H7 (cell line): ENCODE data around the gene FGD4. TPM values are rescaled to one million over a fixed set of nuclear protein-coding genes. Genes with fewer than 3 reads are reported as not detected.

ENCODE experiments used
- DNase-seq: peaks from one replicate; pipeline ENCODE4 v3.0.0; 2012
- H3K27me3 ChIP-seq: 2 replicates; pipeline ENCODE4 v1.6.0; 2011; ENCODE audit warnings: mild to moderate bottlenecking, low read length; ENCODE audit not compliant: control insufficient read depth, insufficient read depth
- H3K36me3 ChIP-seq: replicated peaks from 2 replicates; pipeline ENCODE4 v1.5.1; 2011; ENCODE audit warnings: low read length; ENCODE audit not compliant: control insufficient read depth, insufficient read depth
- H3K4me3 ChIP-seq: 2 replicates; pipeline ENCODE4 v1.5.1; 2011; ENCODE audit warnings: low read depth, mild to moderate bottlenecking, control low read depth, low read length, moderate library complexity; ENCODE audit not compliant: insufficient read depth
- total RNA-seq: library from RNA; depleted of rRNA; stranded (reverse); fragments of >200 nt; shearing (Covaris generic); gene quantifications from 2 replicates; pipeline ENCODE4 v1.2.3, GENCODE V29; 2014

The FGD4 gene
- total RNA-seq, 1 experiment from 2014 or later, result 24.0 TPM

DNA sequence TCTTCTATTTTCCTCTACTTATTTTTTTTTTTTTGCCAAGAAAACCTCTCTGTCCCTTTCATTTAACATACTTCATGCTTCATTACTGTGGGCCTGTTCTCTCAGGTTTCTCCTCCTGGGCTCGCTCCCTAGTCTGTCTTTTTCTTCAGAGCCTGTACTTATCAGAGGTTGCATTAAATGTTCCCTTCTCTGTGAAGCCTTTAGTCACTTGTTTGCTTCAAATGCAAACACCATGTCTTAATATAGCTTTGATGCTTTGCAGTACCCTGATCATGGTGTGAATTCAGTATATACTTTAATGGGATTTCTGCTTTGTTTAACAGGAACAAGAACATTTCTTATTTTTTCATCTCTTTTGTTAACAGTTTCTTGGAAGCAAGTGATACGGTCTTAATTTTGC lies 207.1 kb downstream of the FGD4 start:
- no peak for DNase-seq
- H3K36me3 ChIP-seq, result peaks cover 6% of the 10 kb centered on the region; the same call in 1 of the 2 replicates
- no peak overlapping the region for H3K4me3 ChIP-seq
- no peaks in the 10 kb centered on the region for H3K27me3 ChIP-seq

DNA sequence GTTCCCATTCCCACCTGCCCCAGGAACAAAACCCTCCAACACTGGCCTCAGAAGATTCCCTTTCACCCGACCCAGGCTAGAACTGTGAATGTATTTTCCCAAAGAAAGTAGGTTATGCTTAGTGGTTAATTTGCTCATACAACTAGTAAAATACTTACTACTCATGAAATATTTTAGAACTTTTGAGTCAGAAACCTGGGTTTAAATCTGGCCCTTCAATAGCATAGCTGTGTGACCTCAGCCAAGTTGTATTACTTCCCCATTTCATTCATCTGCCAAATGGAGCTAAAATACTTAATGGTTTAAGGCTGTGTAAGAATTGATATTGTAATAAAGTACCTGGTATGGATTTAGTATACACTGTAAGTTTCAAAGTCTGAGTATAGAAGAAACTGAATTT lies 210.6 kb downstream of the FGD4 start:
- H3K4me3 ChIP-seq, result no peak overlapping the region
- H3K27me3 ChIP-seq, result no peaks in the 10 kb centered on the region
- DNase-seq, result no peak
- H3K36me3 ChIP-seq, result peaks cover 10% of the 10 kb centered on the region

DNA sequence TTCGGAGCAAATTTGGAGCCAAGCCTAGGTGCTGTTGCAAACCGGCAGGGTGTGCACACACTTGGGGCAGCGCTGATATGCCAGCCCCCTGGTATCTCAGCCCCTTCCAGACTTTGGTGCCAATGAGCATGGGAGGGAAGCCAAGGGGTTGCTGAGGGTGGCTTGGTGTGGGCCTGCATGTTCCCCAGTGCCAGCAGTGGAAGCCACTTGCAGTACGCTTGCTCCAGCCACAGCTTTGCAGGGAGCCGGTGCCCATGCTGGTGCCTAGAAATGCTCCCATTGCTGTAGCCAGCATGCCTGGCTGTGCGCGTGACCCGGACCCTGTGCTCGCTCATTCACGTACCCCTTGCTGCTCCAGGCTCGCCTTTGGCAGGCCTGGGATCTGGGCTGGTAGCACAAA lies 212.6 kb downstream of the FGD4 start:
- peaks cover 12% of the 10 kb centered on the region for H3K36me3 ChIP-seq
- H3K27me3 ChIP-seq, result no peaks in the 10 kb centered on the region
- DNase-seq, result no peak
- H3K4me3 ChIP-seq, result no peak overlapping the region

DNA sequence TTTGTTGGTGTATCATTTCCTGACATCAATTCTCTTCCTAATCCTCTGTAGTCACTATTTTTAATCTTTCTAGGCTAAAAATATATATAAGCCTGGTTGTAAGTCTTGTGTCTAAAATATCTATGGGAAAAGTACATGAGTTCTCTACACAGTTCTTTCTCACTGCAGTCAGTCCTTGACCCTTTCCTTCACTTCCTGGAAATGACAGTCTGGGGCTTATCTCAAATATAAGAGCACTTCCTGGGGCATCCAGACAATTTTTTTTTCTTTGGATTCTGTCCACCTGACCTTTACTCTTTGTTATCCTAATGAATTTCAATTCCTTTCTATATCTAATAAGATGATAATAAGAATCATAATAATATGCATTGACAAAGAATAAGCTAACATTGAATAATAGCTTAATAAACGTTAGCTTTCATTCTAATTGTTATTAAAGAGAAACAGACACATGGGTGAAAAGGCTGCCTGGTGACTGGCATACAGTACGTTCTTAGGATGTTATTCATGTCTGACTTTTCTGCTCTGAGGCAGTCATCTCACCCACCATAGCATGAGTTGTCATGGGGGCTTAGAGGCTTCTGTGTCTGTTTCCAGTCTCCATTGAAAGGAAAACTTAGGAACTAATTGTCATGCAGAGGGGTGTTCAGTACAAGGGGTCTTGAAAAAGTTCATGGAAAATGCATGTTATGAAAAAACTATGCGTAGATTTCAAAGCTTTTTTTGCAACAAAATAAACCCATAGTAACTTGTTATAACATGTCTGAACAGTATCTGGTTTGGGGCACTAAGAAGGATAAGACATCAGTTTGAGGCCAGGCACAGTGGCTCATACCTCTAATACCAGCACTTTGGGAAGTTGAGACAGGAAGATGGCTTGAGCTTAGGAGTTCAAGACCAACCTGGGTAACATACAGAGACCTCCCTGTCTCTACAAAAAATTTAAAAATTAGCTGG lies 213.6 kb downstream of the FGD4 start:
- DNase-seq, result no peak
- Histone ChIP-seq H3K36me3 (peaks cover 12% of the 10 kb centered on the region), H3K27me3 (no peaks in the 10 kb centered on the region), H3K4me3 (no peak overlapping the region)

DNA sequence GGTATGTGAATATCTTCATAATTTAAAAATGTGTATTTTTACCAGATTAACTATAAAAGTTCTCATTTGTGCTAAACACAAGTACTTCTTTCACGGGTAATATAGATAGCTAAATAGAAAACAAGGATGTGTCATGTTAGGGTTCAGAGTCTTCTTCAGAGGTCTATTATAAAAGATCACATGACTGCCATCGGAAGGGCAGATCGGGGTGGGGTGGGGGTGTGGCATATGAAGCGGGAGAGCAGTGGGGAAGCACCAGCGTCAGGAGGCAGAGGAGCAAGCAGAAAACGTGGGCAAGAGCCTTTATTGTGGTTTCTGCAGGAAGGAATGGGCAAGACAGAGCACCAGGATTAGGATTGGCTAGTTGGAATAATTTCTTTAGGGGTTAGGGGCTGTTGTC lies 216.1 kb downstream of the FGD4 start:
- Histone ChIP-seq H3K4me3 (no peak overlapping the region), H3K36me3 (peaks cover 12% of the 10 kb centered on the region), H3K27me3 (no peaks in the 10 kb centered on the region)
- peak; percentile 21 for DNase-seq

DNA sequence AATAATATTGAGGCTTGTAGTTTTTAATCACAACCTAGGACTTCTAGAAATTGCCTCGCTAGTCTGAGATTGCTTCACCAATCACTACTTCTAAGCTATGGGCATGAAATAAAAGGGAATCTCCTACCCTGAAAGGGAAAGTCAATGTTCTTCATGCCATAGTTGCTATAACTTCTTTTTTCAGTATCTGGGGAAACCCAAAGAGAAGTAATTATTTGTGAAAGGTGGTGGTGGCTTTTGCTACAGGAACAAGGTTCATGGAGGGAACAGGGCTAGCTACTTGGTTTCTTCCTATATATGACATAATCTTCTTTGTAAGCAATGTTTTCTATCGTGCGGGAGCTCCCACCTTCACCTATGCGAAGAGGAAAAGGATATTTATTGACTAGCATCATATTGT lies 218.2 kb downstream of the FGD4 start:
- DNase-seq, result no peak
- H3K27me3 ChIP-seq, result no peaks in the 10 kb centered on the region
- H3K4me3 ChIP-seq, result no peak overlapping the region
- peaks cover 5% of the 10 kb centered on the region for H3K36me3 ChIP-seq

DNA sequence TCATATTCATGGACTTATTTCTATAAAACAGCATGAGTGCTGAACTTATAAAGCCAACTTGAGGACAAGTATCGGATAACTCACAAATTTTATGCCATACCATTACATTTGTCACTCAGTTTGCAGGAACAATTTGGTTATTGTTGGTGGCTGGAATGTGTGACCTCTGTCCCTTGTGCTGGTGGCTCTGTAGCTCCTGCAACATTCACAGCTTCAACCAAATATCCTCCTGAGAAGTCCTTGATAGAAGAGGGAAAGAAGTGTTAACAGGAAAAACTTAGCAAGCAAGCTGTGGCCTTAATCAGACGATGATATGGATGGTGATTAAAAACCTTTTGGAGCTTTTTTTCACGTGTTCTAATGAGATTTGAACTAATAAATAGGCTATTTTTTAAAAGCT lies 218.8 kb downstream of the FGD4 start:
- H3K27me3 ChIP-seq, result no peaks in the 10 kb centered on the region
- H3K4me3 ChIP-seq, result no peak overlapping the region
- no peak for DNase-seq
- peaks cover 5% of the 10 kb centered on the region for H3K36me3 ChIP-seq

DNA sequence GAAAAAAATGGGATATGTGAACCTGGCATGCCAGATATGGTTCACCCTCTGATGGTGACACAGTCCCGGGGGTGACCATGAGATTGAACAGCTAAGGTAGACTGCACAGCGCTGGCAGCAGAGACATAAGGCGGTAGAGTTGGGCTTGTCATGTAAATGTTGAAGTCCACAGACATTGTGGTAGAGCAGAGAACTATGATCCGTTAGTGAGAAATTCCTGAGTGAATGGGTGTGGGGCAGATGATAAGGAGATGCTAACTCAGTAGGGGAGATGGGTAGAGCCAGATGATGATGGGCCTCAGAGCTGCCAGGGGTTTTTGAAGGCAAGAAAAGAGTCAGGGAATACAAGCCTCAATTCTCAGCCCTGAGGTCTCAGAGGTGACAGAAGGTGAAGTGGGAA lies 228.6 kb downstream of the FGD4 start:
- no peak for DNase-seq
- Histone ChIP-seq H3K36me3 (peaks cover 14% of the 10 kb centered on the region), H3K4me3 (no peak overlapping the region), H3K27me3 (no peaks in the 10 kb centered on the region)

DNA sequence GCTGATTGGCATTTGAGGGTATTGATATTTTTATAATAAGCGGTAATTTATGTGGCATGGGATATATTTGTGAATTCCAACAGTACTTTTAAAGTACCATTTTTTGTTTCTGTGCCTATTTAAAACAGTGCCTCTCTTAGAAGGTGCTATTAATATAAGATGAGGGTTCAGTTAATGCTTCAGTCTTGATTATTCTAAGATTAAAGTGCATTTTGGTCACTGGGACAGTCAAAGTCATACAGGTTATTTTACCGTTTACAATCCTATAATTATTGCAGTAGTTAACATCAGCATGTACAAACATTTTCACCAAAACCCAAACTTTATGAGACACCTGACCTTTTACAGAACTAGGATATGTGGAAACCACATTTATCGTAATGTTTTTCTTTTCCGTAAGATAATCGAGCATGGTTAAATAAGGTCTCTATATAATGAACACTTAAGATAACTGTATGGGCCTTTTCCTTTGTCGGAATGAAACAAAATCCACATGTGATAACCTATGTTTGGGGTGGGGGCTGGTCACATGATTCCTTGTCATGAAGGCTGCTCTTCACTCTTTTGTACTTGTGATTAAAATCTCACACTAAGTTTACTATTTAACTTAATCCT lies 242.0 kb downstream of the FGD4 start:
- H3K4me3 ChIP-seq, result no peak overlapping the region
- H3K27me3 ChIP-seq, result no peaks in the 10 kb centered on the region
- peaks cover 16% of the 10 kb centered on the region for H3K36me3 ChIP-seq
- no peak for DNase-seq

DNA sequence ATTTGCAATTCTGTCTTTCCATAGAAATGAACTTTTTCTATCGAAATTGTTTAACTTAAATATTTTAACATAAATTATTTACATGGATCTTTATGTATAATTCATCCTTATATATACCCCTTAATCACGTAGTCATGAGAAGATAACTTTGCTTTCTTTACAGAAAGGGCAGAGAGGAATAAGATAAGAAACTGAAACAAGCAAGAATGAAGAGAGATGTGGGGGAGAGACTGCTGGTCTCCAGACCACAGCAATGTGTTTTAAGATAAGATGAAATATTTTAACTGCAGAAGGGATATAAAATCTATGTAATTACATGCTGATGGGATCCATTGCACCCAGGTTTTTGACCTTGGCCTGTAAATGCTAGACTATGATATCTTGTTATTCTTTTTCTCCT lies 245.1 kb downstream of the FGD4 start:
- Histone ChIP-seq H3K27me3 (no peaks in the 10 kb centered on the region), H3K4me3 (no peak overlapping the region), H3K36me3 (peaks cover 10% of the 10 kb centered on the region)
- no peak for DNase-seq

DNA sequence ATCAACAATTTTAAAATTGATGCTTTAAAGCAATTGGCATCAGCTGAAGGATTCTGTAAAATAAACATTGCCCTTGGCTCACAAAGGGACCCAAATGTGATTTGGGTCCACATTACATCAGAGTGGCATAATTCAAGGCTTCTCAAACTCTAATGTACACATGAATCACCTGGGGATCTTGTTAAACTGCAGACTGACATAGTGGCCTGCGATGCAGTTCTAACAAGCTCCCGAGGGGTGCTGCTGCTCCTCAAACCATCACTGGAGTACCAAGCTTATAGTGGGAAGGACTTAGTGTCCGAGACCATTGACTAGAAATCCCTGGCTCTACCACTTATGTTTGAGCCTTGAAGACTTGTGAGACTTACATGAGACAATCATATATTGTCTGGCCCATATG lies 247.9 kb downstream of the FGD4 start:
- H3K27me3 ChIP-seq, result no peaks in the 10 kb centered on the region
- DNase-seq, result no peak
- H3K36me3 ChIP-seq, result 0 out of 2 replicates have a peak, but pooled peaks cover 2% of the 10 kb centered on the region
- no peak overlapping the region for H3K4me3 ChIP-seq

DNA sequence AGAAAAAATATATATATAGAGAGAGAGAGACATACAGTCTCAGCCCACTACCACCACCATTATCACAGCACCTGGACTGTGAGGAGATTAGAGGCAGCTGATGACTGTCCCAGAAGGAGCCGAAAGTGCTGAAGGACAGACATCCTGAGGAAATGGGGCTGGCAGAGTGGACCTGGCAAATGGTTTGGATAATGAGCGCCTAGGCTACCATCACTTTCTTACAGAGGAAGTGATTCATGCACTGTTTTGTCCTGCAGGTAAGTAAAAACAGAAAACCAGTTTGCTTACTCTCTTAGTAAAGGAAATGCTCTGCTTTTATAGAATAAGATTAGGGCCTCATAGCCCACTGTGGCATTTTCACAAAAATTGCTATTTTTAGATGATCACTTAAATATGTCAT lies 251.2 kb downstream of the FGD4 start:
- Histone ChIP-seq H3K36me3 (no peaks in the 10 kb centered on the region), H3K4me3 (no peak overlapping the region), H3K27me3 (no peaks in the 10 kb centered on the region)
- no peak for DNase-seq

DNA sequence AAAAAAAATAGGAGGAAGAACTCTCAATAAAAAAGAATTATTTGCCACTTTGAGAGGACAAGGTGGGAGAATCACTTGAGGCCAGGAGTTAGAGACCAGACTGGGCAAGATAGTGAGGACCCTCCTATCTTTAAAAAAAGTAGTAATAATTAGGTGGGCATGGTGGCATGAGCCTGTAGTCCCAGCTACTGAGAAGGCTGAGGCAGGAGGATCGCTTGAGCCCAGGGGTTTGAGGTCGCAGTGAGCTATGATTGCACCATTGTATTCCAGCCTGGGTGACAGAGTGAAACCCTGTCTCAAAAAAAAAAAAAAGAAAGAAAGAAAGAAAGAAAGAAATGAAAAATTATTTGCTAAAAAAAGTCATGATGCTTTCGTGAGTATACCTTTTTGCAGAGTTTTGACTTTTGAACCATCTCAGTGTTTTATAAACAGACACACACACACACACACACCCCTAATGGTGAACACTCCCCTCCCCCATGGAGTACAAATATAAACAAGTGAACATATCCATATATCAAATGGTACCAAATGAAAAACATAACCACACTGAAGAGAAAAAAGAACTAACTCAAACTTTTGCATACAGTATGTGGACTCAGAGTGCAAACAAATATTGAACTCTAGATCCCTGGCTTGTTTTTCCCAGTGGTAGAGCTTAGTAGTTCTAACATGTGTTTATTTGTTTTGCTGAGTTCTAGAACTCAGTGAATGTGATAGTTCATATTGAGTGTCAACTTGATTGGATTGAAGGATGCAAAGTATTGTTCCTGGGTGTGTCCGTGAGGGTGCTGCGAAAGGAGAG lies 252.0 kb downstream of the FGD4 start:
- Histone ChIP-seq H3K27me3 (no peaks in the 10 kb centered on the region), H3K4me3 (no peak overlapping the region), H3K36me3 (no peaks in the 10 kb centered on the region)
- DNase-seq, result no peak

DNA sequence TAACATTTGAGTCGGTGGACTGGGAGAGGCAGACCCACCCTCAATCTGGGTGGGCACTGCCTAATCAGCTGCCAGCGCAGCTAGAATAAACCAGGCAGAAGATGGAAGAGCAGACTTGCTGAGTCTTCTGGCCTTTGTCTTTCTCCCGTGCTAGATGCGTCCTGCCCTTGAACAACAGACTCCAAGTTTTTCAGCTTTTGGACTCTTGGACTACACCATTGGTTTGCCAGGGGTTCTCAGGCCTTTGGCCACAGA lies 252.5 kb downstream of the FGD4 start:
- H3K4me3 ChIP-seq, result no peak overlapping the region
- H3K27me3 ChIP-seq, result no peaks in the 10 kb centered on the region
- no peaks in the 10 kb centered on the region for H3K36me3 ChIP-seq
- no peak for DNase-seq
